ENCODE measurements around the gene COL9A2. TPM values are rescaled to one million over a fixed set of nuclear protein-coding genes. Genes with fewer than 3 reads are reported as not detected.

Gene COL9A2
- polyA plus RNA-seq, 2 of the 4 experiments (the other 2 are of a cell fraction): 0.12 to 0.16 TPM

GRCh38 chr1:40315239-40315794 is 1.8 kb downstream of the COL9A2 start:
- ChIA-PET POLR2A (interaction anchor here (0.5 kb wide), 1 partner anchor 94 kb away, joined by 3 read pairs; no protein-coding TSS in a partner anchor), CTCF (interaction anchor here (0.5 to 4.7 kb wide), 42 partner anchors 8 to 600 kb away, joined by 3 to 24 read pairs (median 3); partner anchors contain the start of gene ZMPSTE24)
- DNase-seq (ENCODE audit: low read depth in 1 of 2, low spot score in 1 of 2): peak; percentile 58 to 81

GRCh38 chr1:40314721-40315238 is 2.3 kb downstream of the COL9A2 start:
- peak in 1 of 2 experiments; percentile 45; a peak in 3 of 6 replicates for ATAC-seq
- WGBS (ENCODE audit: missing lambda C conversion rate): 77% methylated on average over 10 of the region's 13 CpGs
- CTCF ChIA-PET: interaction anchor here (0.6 to 4.7 kb wide), 33 partner anchors 8 to 600 kb away, joined by 3 to 24 read pairs (median 4); partner anchors contain the start of gene ZMPSTE24
- FAIRE-seq: no peak
- Histone ChIP-seq H3K4me2 (peak overlapping the region; percentile 64), H3K4me1 (no peaks in the 10 kb centered on the region), H3K4me3 (no peak overlapping the region), H3K27ac (peak overlapping the region in 1 of 2 experiments; percentile 79; a peak in 2 of 6 replicates), H3K9me3 (no peaks in the 10 kb centered on the region)
- no peak for DNase-seq (ENCODE audit: low read depth in 1 of 2, low spot score in 1 of 2)
- POLR2A ChIA-PET: no interaction called here
- TF ChIP-seq HEYL (CRISPR knock-in tag; IDR thresholded peaks at IDR 0.05) (no peak), CEBPB (IDR thresholded peaks at IDR 0.05) (no peak), JUN (IDR thresholded peaks at IDR 0.05) (no peak), GATA3 (IDR thresholded peaks at IDR 0.05; ENCODE audit: borderline replicate concordance) (no peak), MAFK (IDR thresholded peaks at IDR 0.05; ENCODE audit: partially characterized antibody) (no peak), HDAC2 (IDR thresholded peaks at IDR 0.05) (no peak), POLR2A (IDR thresholded peaks at IDR 0.05; ENCODE audit: low read length) (no peak), ZC3H11A (IDR thresholded peaks at IDR 0.05) (no peak), RNF2 (IDR thresholded peaks at IDR 0.05; ENCODE audit: borderline replicate concordance, low read depth) (no peak), FOSL2 (IDR thresholded peaks at IDR 0.05) (no peak), FOSL2 (CRISPR knock-in tag; IDR thresholded peaks at IDR 0.05) (no peak), CBX8 (IDR thresholded peaks at IDR 0.05) (no peak), EHF (CRISPR knock-in tag; IDR thresholded peaks at IDR 0.05) (no peak), PBX3 (IDR thresholded peaks at IDR 0.05) (no peak), KDM1A (IDR thresholded peaks at IDR 0.05; ENCODE audit: low read depth) (no peak), ELK1 (IDR thresholded peaks at IDR 0.05; ENCODE audit: low read depth, low read length) (no peak), REST (IDR thresholded peaks at IDR 0.05) (no peak), CTCF (IDR thresholded peaks at IDR 0.05) (no peak), HOXB5 (CRISPR knock-in tag; IDR thresholded peaks at IDR 0.05) (no peak), HES2 (IDR thresholded peaks at IDR 0.05) (no peak)

More at GRCh38 chr1:40315239-40315794, 1.8 kb downstream of the COL9A2 start:
- Histone ChIP-seq H3K9me3 (no peaks in the 10 kb centered on the region), H3K4me2 (peak overlapping the region; percentile 64), H3K4me3 (peak overlapping the region; percentile 28; the same call in 2 of the 3 replicates), H3K27ac (peak overlapping the region in 1 of 2 experiments; percentile 79; a peak in 2 of 6 replicates), H3K4me1 (no peaks in the 10 kb centered on the region)
- FAIRE-seq (no peak), ATAC-seq (peak; percentile 75 to 89)
- TF ChIP-seq SMC3 (IDR thresholded peaks at IDR 0.05): peak; percentile 53
- peak; percentile 42 to 48 for TF ChIP-seq RAD21 (conservative IDR thresholded peaks at IDR 0.05 in 1 of 2, IDR thresholded peaks at IDR 0.05 in 1 of 2)
- peak; percentile 59 for TF ChIP-seq CTCF (IDR thresholded peaks at IDR 0.05)
- no peak for TF ChIP-seq CHD2 (IDR thresholded peaks at IDR 0.05; ENCODE audit: low read length, partially characterized antibody)
- 0 out of 2 replicates have a peak, but pooled peaks have one; percentile 31 for TF ChIP-seq MAX (IDR thresholded peaks at IDR 0.05)
- WGBS (ENCODE audit: missing lambda C conversion rate): 27% methylated on average over 14 of the region's 42 CpGs

Measured in A549 (cell line).